Tibial nerve (tissue), 3 donors: Measurements from ENCODE around the gene LTBR.

Source experiments
- CTCF ChIP-seq, 5 experiments: fragments of 200-600 bp in 3 of 5; fragments of 450-650 bp in 2 of 5; sonication (generic) in 3 of 5; IDR thresholded peaks; one replicate each; pipeline ENCODE4 v1.5.1; 2016 to 2019; ENCODE audit warnings: antibody characterized with exemption in 5 of 5, mild to moderate bottlenecking in 3 of 5, moderate library complexity in 2 of 5
- POLR2A ChIP-seq, 2 donors: fragments of 450-650 bp; IDR thresholded peaks; one replicate each; pipeline ENCODE4 v1.6.1; 2017; ENCODE audit warnings: antibody characterized with exemption in 2 of 2, mild to moderate bottlenecking in 2 of 2, moderate library complexity in 2 of 2

GRCh38 chr12:6394398-6394797 is 10.4 kb downstream of the LTBR start:
- TF ChIP-seq CTCF (IDR thresholded peaks at IDR 0.05) = no peak
- no peak for TF ChIP-seq POLR2A (IDR thresholded peaks at IDR 0.05)
